BJ (cell line): Measurements from ENCODE around the gene B4GALNT3. TPM values are rescaled to one million over a fixed set of nuclear protein-coding genes. Genes with fewer than 3 reads are reported as not detected.

ENCODE experiments used
- CTCF ChIA-PET: fragments of 350-600 bp; formaldehyde crosslinking; extraction: SDS; loops from one replicate; lab custom pipeline; 2021; ENCODE audit warnings: antibody characterized with exemption, inconsistent platforms; lab: Yijun Ruan, JAX
- POLR2A ChIA-PET: fragments of 300-600 bp; sonication (Branson Sonifier 250); formaldehyde crosslinking; extraction: SDS; loops from one replicate; lab custom pipeline; 2021; ENCODE audit warnings: antibody characterized with exemption; lab: Charles Lee
- DNase-seq: peaks from one replicate; pipeline ENCODE4 v3.0.0-alpha.2; 2011; ENCODE audit warnings: low read depth
- H3K27me3 ChIP-seq: 2 replicates; pipeline ENCODE4 v1.6.0; 2011; ENCODE audit warnings: low read length; ENCODE audit not compliant: control insufficient read depth, insufficient read depth
- H3K36me3 ChIP-seq: 2 replicates; pipeline ENCODE4 v1.5.1; 2011; ENCODE audit warnings: low read length; ENCODE audit not compliant: control insufficient read depth, insufficient read depth
- H3K4me3 ChIP-seq: 2 replicates; pipeline ENCODE4 v1.5.1; 2011; ENCODE audit warnings: low read depth, mild to moderate bottlenecking, control low read depth, low read length
- polyA plus RNA-seq: library from polyadenylated mRNA; depleted of rRNA; stranded (reverse); fragments of >200 nt; gene quantifications from 2 replicates; pipeline ENCODE4 v1.2.3, GENCODE V29; 2011
- TF ChIP-seq, protein P1 (sequence below): IDR thresholded peaks from 2 replicates; pipeline ENCODE4 v1.5.1; 2011; ENCODE audit warnings: low read depth, mild to moderate bottlenecking, control low read depth, inconsistent platforms, low read length, moderate library complexity; ENCODE audit not compliant: insufficient read depth

Gene B4GALNT3
- polyA plus RNA-seq, 1 experiment, result not detected

- POLR2A ChIA-PET, result no interaction called here
- no peak overlapping the region for H3K4me3 ChIP-seq
- peaks cover 11% of the 10 kb centered on the region for H3K27me3 ChIP-seq
- no peak for DNase-seq
- CTCF ChIA-PET, result interaction anchor here (0.7 to 3.1 kb wide), 14 partner anchors 9 to 143 kb away, joined by 3 to 136 read pairs (median 8); partner anchors contain the start of gene B4GALNT3
- H3K36me3 ChIP-seq, result no peaks in the 10 kb centered on the region
- TF ChIP-seq, protein P1, sequence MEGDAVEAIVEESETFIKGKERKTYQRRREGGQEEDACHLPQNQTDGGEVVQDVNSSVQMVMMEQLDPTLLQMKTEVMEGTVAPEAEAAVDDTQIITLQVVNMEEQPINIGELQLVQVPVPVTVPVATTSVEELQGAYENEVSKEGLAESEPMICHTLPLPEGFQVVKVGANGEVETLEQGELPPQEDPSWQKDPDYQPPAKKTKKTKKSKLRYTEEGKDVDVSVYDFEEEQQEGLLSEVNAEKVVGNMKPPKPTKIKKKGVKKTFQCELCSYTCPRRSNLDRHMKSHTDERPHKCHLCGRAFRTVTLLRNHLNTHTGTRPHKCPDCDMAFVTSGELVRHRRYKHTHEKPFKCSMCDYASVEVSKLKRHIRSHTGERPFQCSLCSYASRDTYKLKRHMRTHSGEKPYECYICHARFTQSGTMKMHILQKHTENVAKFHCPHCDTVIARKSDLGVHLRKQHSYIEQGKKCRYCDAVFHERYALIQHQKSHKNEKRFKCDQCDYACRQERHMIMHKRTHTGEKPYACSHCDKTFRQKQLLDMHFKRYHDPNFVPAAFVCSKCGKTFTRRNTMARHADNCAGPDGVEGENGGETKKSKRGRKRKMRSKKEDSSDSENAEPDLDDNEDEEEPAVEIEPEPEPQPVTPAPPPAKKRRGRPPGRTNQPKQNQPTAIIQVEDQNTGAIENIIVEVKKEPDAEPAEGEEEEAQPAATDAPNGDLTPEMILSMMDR, result no peak
Measured at GRCh38 chr12:546265-546919, 86.7 kb downstream of the B4GALNT3 start.

DNA sequence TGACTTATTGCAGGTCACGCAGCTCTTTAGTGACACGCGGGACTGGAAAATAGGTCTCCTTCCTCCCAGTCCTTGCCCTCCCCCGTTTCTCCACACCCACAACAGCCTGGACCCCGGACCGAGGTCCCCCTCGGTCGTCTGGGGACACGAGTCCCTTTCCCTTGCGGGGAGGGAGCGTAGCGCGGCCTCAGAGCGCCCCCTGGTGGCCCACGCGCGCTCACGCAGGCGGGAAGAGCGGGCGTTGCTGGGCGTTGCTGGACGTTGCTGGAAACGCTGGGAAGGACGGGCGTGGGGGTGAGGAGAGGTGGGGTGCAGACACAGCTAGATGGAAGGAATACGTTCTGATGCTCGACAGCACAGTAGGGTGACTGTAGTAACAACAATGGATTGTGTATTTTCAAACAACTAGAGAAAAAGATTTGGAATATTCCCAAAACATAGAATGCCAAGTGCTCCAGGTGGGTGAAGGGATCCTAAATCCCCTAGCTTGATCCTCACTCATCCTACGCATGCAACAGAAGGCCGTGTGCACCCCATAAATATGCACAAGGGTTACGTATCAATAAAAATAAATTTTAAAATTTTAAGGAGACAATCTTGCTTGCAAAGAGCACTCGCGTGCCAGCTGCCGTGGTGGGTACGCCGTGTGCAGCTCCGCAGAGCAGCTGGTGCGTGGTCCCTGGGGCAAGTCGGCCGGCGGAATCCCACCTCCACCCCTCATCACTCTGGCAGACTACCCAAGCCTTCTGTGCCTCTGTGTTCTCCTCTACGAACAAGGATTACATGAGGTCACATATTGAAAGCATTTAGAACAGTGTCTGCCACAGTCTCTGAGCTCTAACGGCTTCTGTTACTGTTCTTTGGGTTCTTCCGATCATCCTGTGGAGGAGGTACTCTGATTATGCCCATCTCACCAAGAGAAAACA lies 87.4 kb downstream of the B4GALNT3 start:
- H3K36me3 ChIP-seq, result no peaks in the 10 kb centered on the region
- no peak for DNase-seq
- H3K4me3 ChIP-seq, result peak overlapping the region; percentile 11; the same call in 1 of the 2 replicates
- peaks cover 18% of the 10 kb centered on the region for H3K27me3 ChIP-seq
- POLR2A ChIA-PET, result no interaction called here
- CTCF ChIA-PET, result interaction anchor here (0.6 to 3.1 kb wide), 34 partner anchors 10 to 761 kb away, joined by 3 to 136 read pairs (median 4); partner anchors contain the start of gene B4GALNT3
- TF ChIP-seq, protein P1, result peak; percentile 99

GRCh38 chr12:547883-548470 lies 88.2 kb downstream of the B4GALNT3 start:
- ChIA-PET CTCF (interaction anchor here (0.7 to 3.1 kb wide), 28 partner anchors 9 to 760 kb away, joined by 3 to 136 read pairs (median 5); partner anchors contain the start of gene B4GALNT3), POLR2A (no interaction called here)
- no peak for DNase-seq
- Histone ChIP-seq H3K27me3 (peaks cover 22% of the 10 kb centered on the region), H3K36me3 (no peaks in the 10 kb centered on the region), H3K4me3 (no peak overlapping the region)
- TF ChIP-seq, protein P1, result no peak

DNA sequence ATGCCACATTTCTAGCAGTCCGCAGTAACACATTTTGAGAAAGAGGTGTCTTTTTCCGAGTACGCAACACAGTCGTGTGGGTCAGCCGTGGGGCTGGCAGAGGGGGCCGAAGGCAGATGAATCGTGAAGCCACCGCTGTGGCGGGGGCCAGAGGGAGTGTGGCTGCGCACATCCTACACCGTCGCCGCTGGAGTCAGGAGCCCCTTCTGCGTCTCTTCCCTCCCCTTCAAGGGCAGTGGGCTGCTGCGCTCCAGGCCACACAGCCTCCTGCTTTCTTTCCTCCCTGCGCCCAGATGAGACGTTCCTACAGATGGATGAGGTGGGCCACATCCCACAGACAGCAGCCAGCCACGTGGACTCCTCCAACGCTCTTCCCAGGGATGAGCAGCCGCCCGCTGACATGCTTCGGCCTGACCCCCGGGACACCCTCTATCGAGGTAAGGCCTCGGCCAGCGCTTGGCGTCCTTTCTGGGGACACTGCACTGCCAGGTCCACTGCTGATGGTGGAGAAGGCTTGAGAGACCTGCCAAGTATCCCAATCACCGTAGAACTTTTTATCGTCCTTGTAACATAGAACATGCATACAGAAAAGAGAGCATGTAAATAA lies 89.8 kb downstream of the B4GALNT3 start:
- Histone ChIP-seq H3K36me3 (no peaks in the 10 kb centered on the region), H3K4me3 (no peak overlapping the region), H3K27me3 (peaks cover 26% of the 10 kb centered on the region)
- DNase-seq, result no peak
- ChIA-PET CTCF (no interaction called here), POLR2A (no interaction called here)
- TF ChIP-seq, protein P1, result no peak
